MM.1S (cell line): ENCODE measurements around the gene MAGI2.

Source experiments
- CTCF ChIP-seq: fragments of 300-600 bp; sonication (generic); IDR thresholded peaks from 2 replicates; pipeline ENCODE4 v1.5.1; 2016; ENCODE audit warnings: antibody characterized with exemption, low read length, mixed read lengths
- EZH2 ChIP-seq: fragments of 300-600 bp; sonication (generic); optimal IDR thresholded peaks from 2 replicates; pipeline ENCODE3; 2017; ENCODE audit warnings: low read depth, mild to moderate bottlenecking, antibody characterized with exemption, low read length, mixed read lengths

GRCh38 chr7:79011921-79012320 is 441.5 kb downstream of the MAGI2 start:
- no peak for TF ChIP-seq EZH2
- no peak for TF ChIP-seq CTCF
